ENCODE measurements around the gene BOK.

The BOK gene

GRCh38 chr2:241530571-241530970, 28.0 kb upstream of the BOK start:
- H3K9me3 ChIP-seq (ENCODE audit: insufficient read depth, low read depth, low read length), result peaks cover 5% of the 10 kb centered on the region
- no peak overlapping the region for H3K4me3 ChIP-seq (ENCODE audit: low read length)
- no peaks in the 10 kb centered on the region for H3K4me1 ChIP-seq (ENCODE audit: insufficient read depth, low read length)
- no peak overlapping the region for H3K27ac ChIP-seq (ENCODE audit: low read length)
- no peak overlapping the region for H3K9ac ChIP-seq (ENCODE audit: low read depth, low read length)
- H3K27me3 ChIP-seq (ENCODE audit: insufficient read depth, low read length), result no peaks in the 10 kb centered on the region
- no peaks in the 10 kb centered on the region for H3K36me3 ChIP-seq (ENCODE audit: insufficient read depth, low read depth, low read length)

GRCh38 chr2:241531161-241531722, 27.3 kb upstream of the BOK start:
- H3K36me3 ChIP-seq (ENCODE audit: insufficient read depth, low read depth, low read length), result no peaks in the 10 kb centered on the region
- peaks cover 5% of the 10 kb centered on the region for H3K9me3 ChIP-seq (ENCODE audit: insufficient read depth, low read depth, low read length)
- no peak overlapping the region for H3K4me3 ChIP-seq (ENCODE audit: low read length)
- no peaks in the 10 kb centered on the region for H3K27me3 ChIP-seq (ENCODE audit: insufficient read depth, low read length)
- H3K27ac ChIP-seq (ENCODE audit: low read length), result no peak overlapping the region
- no peak overlapping the region for H3K9ac ChIP-seq (ENCODE audit: low read depth, low read length)
- H3K4me1 ChIP-seq (ENCODE audit: insufficient read depth, low read length), result no peaks in the 10 kb centered on the region

GRCh38 chr2:241532168-241532567, 26.4 kb upstream of the BOK start:
- no peak overlapping the region for H3K4me3 ChIP-seq (ENCODE audit: low read length)
- H3K27me3 ChIP-seq (ENCODE audit: insufficient read depth, low read length), result no peaks in the 10 kb centered on the region
- H3K27ac ChIP-seq (ENCODE audit: low read length), result no peak overlapping the region
- H3K9ac ChIP-seq (ENCODE audit: low read depth, low read length), result no peak overlapping the region
- H3K4me1 ChIP-seq (ENCODE audit: insufficient read depth, low read length), result no peaks in the 10 kb centered on the region
- no peaks in the 10 kb centered on the region for H3K9me3 ChIP-seq (ENCODE audit: insufficient read depth, low read depth, low read length)
- H3K36me3 ChIP-seq (ENCODE audit: insufficient read depth, low read depth, low read length), result no peaks in the 10 kb centered on the region

GRCh38 chr2:241532733-241533601, 25.6 kb upstream of the BOK start:
- no peaks in the 10 kb centered on the region for H3K4me1 ChIP-seq (ENCODE audit: insufficient read depth, low read length)
- H3K27me3 ChIP-seq (ENCODE audit: insufficient read depth, low read length), result no peaks in the 10 kb centered on the region
- no peak overlapping the region for H3K27ac ChIP-seq (ENCODE audit: low read length)
- H3K4me3 ChIP-seq (ENCODE audit: low read length), result no peak overlapping the region
- no peaks in the 10 kb centered on the region for H3K9me3 ChIP-seq (ENCODE audit: insufficient read depth, low read depth, low read length)
- H3K9ac ChIP-seq (ENCODE audit: low read depth, low read length), result no peak overlapping the region
- H3K36me3 ChIP-seq (ENCODE audit: insufficient read depth, low read depth, low read length), result no peaks in the 10 kb centered on the region

GRCh38 chr2:241534293-241534692, 24.3 kb upstream of the BOK start:
- H3K36me3 ChIP-seq (ENCODE audit: insufficient read depth, low read depth, low read length), result no peaks in the 10 kb centered on the region
- H3K9me3 ChIP-seq (ENCODE audit: insufficient read depth, low read depth, low read length), result no peaks in the 10 kb centered on the region
- no peaks in the 10 kb centered on the region; the same call in 1 of the 2 replicates for H3K4me1 ChIP-seq (ENCODE audit: insufficient read depth, low read length)
- H3K9ac ChIP-seq (ENCODE audit: low read depth, low read length), result no peak overlapping the region
- no peak overlapping the region for H3K27ac ChIP-seq (ENCODE audit: low read length)
- H3K4me3 ChIP-seq (ENCODE audit: low read length), result no peak overlapping the region
- peaks cover 7% of the 10 kb centered on the region for H3K27me3 ChIP-seq (ENCODE audit: insufficient read depth, low read length)

- no peaks in the 10 kb centered on the region for H3K36me3 ChIP-seq (ENCODE audit: insufficient read depth, low read depth, low read length)
- H3K4me3 ChIP-seq (ENCODE audit: low read length), result no peak overlapping the region
- H3K9me3 ChIP-seq (ENCODE audit: insufficient read depth, low read depth, low read length), result no peaks in the 10 kb centered on the region
- peaks cover 12% of the 10 kb centered on the region for H3K27me3 ChIP-seq (ENCODE audit: insufficient read depth, low read length)
- H3K27ac ChIP-seq (ENCODE audit: low read length), result no peak overlapping the region
- H3K9ac ChIP-seq (ENCODE audit: low read depth, low read length), result no peak overlapping the region
- no peaks in the 10 kb centered on the region; the same call in 1 of the 2 replicates for H3K4me1 ChIP-seq (ENCODE audit: insufficient read depth, low read length)
These were observed 23.7 kb upstream of the BOK start for GRCh38 chr2:241534701-241535375.

GRCh38 chr2:241535871-241536655, 22.5 kb upstream of the BOK start:
- H3K36me3 ChIP-seq (ENCODE audit: insufficient read depth, low read depth, low read length), result no peaks in the 10 kb centered on the region
- no peak overlapping the region for H3K27ac ChIP-seq (ENCODE audit: low read length)
- H3K27me3 ChIP-seq (ENCODE audit: insufficient read depth, low read length), result peaks cover 24% of the 10 kb centered on the region
- H3K4me3 ChIP-seq (ENCODE audit: low read length), result no peak overlapping the region
- no peaks in the 10 kb centered on the region for H3K9me3 ChIP-seq (ENCODE audit: insufficient read depth, low read depth, low read length)
- H3K9ac ChIP-seq (ENCODE audit: low read depth, low read length), result no peak overlapping the region
- H3K4me1 ChIP-seq (ENCODE audit: insufficient read depth, low read length), result no peaks in the 10 kb centered on the region; the same call in 1 of the 2 replicates

GRCh38 chr2:241538838-241539615, 19.5 kb upstream of the BOK start:
- no peaks in the 10 kb centered on the region; the same call in 1 of the 2 replicates for H3K4me1 ChIP-seq (ENCODE audit: insufficient read depth, low read length)
- H3K36me3 ChIP-seq (ENCODE audit: insufficient read depth, low read depth, low read length), result no peaks in the 10 kb centered on the region
- no peak overlapping the region for H3K4me3 ChIP-seq (ENCODE audit: low read length)
- no peak overlapping the region for H3K9ac ChIP-seq (ENCODE audit: low read depth, low read length)
- H3K27ac ChIP-seq (ENCODE audit: low read length), result no peak overlapping the region
- no peaks in the 10 kb centered on the region for H3K9me3 ChIP-seq (ENCODE audit: insufficient read depth, low read depth, low read length)
- H3K27me3 ChIP-seq (ENCODE audit: insufficient read depth, low read length), result peaks cover 47% of the 10 kb centered on the region

GRCh38 chr2:241539616-241540374, 18.8 kb upstream of the BOK start:
- Histone ChIP-seq H3K27ac (ENCODE audit: low read length) (no peak overlapping the region), H3K27me3 (ENCODE audit: insufficient read depth, low read length) (peaks cover 47% of the 10 kb centered on the region), H3K9me3 (ENCODE audit: insufficient read depth, low read depth, low read length) (no peaks in the 10 kb centered on the region), H3K4me3 (ENCODE audit: low read length) (no peak overlapping the region), H3K4me1 (ENCODE audit: insufficient read depth, low read length) (no peaks in the 10 kb centered on the region; the same call in 1 of the 2 replicates), H3K36me3 (ENCODE audit: insufficient read depth, low read depth, low read length) (no peaks in the 10 kb centered on the region), H3K9ac (ENCODE audit: low read depth, low read length) (no peak overlapping the region)

GRCh38 chr2:241540401-241540770, 18.2 kb upstream of the BOK start:
- Histone ChIP-seq H3K9ac (ENCODE audit: low read depth, low read length) (no peak overlapping the region), H3K27ac (ENCODE audit: low read length) (no peak overlapping the region), H3K4me1 (ENCODE audit: insufficient read depth, low read length) (no peaks in the 10 kb centered on the region; the same call in 1 of the 2 replicates), H3K9me3 (ENCODE audit: insufficient read depth, low read depth, low read length) (no peaks in the 10 kb centered on the region), H3K4me3 (ENCODE audit: low read length) (peak overlapping the region; percentile 65; the same call in 1 of the 2 replicates), H3K27me3 (ENCODE audit: insufficient read depth, low read length) (peaks cover 47% of the 10 kb centered on the region), H3K36me3 (ENCODE audit: insufficient read depth, low read depth, low read length) (no peaks in the 10 kb centered on the region)
